HepG2 (cell line): ENCODE results near the gene ALG11. TPM values are rescaled to one million over a fixed set of nuclear protein-coding genes. Genes with fewer than 3 reads are reported as not detected.

Experiments used
- ARID2 ChIP-seq: sonication (generic); formaldehyde crosslinking; IDR thresholded peaks from 2 replicates; pipeline ENCODE4 v1.8.1; 2022; ENCODE audit warnings: mild to moderate bottlenecking, missing genetic modification reagents, borderline replicate concordance
- BRD4 ChIP-seq: sonication (generic); formaldehyde crosslinking; IDR thresholded peaks from 2 replicates; pipeline ENCODE4 v1.4.0; 2020; ENCODE audit warnings: missing genetic modification reagents
- CCDC6 ChIP-seq: sonication (generic); formaldehyde crosslinking; IDR thresholded peaks from 2 replicates; pipeline ENCODE4 v1.8.1; 2022; ENCODE audit warnings: mild to moderate bottlenecking, missing genetic modification reagents, moderate library complexity
- ESRRA ChIP-seq: sonication (generic); formaldehyde crosslinking; IDR thresholded peaks from 2 replicates; pipeline ENCODE4 v1.5.1; 2020; ENCODE audit warnings: mild to moderate bottlenecking, low read depth, missing genetic modification reagents
- FOXA3 ChIP-seq: IDR thresholded peaks from 2 replicates; pipeline ENCODE4 v1.6.1; 2016; ENCODE audit warnings: missing genetic modification reagents, missing compliant biosample characterization
- FOXP1 ChIP-seq, 2 experiments: fragments of 450-650 bp in 1 of 2; IDR thresholded peaks; 2 replicates each; pipeline ENCODE4 v1.6.1; 2017 to 2018; ENCODE audit warnings: antibody characterized with exemption in 1 of 2
- IKZF5 ChIP-seq: IDR thresholded peaks from 2 replicates; pipeline ENCODE4 v1.6.1; 2018; ENCODE audit warnings: missing genetic modification reagents, mild to moderate bottlenecking, missing compliant biosample characterization
- MIER2 ChIP-seq: IDR thresholded peaks from 2 replicates; pipeline ENCODE4 v1.6.1; 2016; ENCODE audit warnings: missing biosample characterization, missing genetic modification reagents
- NFE2 ChIP-seq: sonication (generic); formaldehyde crosslinking; IDR thresholded peaks from 2 replicates; pipeline ENCODE4 v1.4.0; 2020; ENCODE audit warnings: missing genetic modification reagents
- NFKB2 ChIP-seq: sonication (generic); formaldehyde crosslinking; IDR thresholded peaks from 2 replicates; pipeline ENCODE4 v1.4.0; 2020; ENCODE audit warnings: missing genetic modification reagents, borderline replicate concordance
- PCBP2 ChIP-seq: fragments of 200-400 bp; formaldehyde crosslinking; optimal IDR thresholded peaks from 2 replicates; pipeline ENCODE3; 2018; ENCODE audit warnings: low read length, low read depth; ENCODE audit not compliant: poor library complexity, severe bottlenecking
- POGK ChIP-seq: sonication (generic); formaldehyde crosslinking; conservative IDR thresholded peaks from 2 replicates; pipeline ENCODE4 v1.8.0; 2022; ENCODE audit warnings: mild to moderate bottlenecking, moderate library complexity, missing genetic modification reagents
- SKI ChIP-seq: fragments of 450-650 bp; IDR thresholded peaks from one replicate; pipeline ENCODE4 v1.6.1; 2018; ENCODE audit warnings: mild to moderate bottlenecking; ENCODE audit not compliant: partially characterized antibody
- SNAPC2 ChIP-seq: sonication (generic); formaldehyde crosslinking; IDR thresholded peaks from 2 replicates; pipeline ENCODE4 v1.8.1; 2022; ENCODE audit warnings: mild to moderate bottlenecking, missing genetic modification reagents
- THAP7 ChIP-seq: sonication (generic); formaldehyde crosslinking; IDR thresholded peaks from 2 replicates; pipeline ENCODE4 v1.8.1; 2023; ENCODE audit warnings: mild to moderate bottlenecking, missing genetic modification reagents
- TRIM24 ChIP-seq: sonication (generic); formaldehyde crosslinking; IDR thresholded peaks from 2 replicates; pipeline ENCODE4 v1.8.0; 2022; ENCODE audit warnings: mild to moderate bottlenecking, missing genetic modification reagents
- ZBTB7B ChIP-seq: sonication (generic); formaldehyde crosslinking; IDR thresholded peaks from 2 replicates; pipeline ENCODE4 v1.4.0; 2020; ENCODE audit warnings: missing genetic modification reagents
- ZFP1 ChIP-seq: IDR thresholded peaks from 2 replicates; pipeline ENCODE4 v1.6.1; 2016
- ZFP91 ChIP-seq: sonication (generic); formaldehyde crosslinking; IDR thresholded peaks from 2 replicates; pipeline ENCODE4 v1.9.0; 2022; ENCODE audit warnings: missing genetic modification reagents, mild to moderate bottlenecking, borderline replicate concordance
- ZFYVE20 ChIP-seq: sonication (generic); formaldehyde crosslinking; IDR thresholded peaks from 2 replicates; pipeline ENCODE4 v1.8.0; 2023; ENCODE audit warnings: low read depth, mild to moderate bottlenecking, moderate library complexity, missing genetic modification reagents, borderline replicate concordance
- ZKSCAN8 ChIP-seq: IDR thresholded peaks from 2 replicates; pipeline ENCODE4 v1.6.1; 2016; ENCODE audit warnings: borderline replicate concordance, missing genetic modification reagents, missing compliant biosample characterization
- ZMYM4 ChIP-seq: sonication (generic); formaldehyde crosslinking; IDR thresholded peaks from 2 replicates; pipeline ENCODE4 v1.8.1; 2023; ENCODE audit warnings: mild to moderate bottlenecking, missing genetic modification reagents
- ZNF101 ChIP-seq: sonication (generic); formaldehyde crosslinking; IDR thresholded peaks from 2 replicates; pipeline ENCODE4 v1.4.0; 2020; ENCODE audit warnings: mild to moderate bottlenecking, low read depth, missing genetic modification reagents, borderline replicate concordance
- ZNF264 ChIP-seq: sonication (generic); formaldehyde crosslinking; IDR thresholded peaks from 2 replicates; pipeline ENCODE4 v1.4.0; 2020; ENCODE audit warnings: missing genetic modification reagents
- ZNF619 ChIP-seq: sonication (generic); formaldehyde crosslinking; IDR thresholded peaks from 2 replicates; pipeline ENCODE4 v1.4.0; 2020; ENCODE audit warnings: mild to moderate bottlenecking, missing genetic modification reagents
- polyA plus RNA-seq, 8 experiments: library from polyadenylated mRNA; depleted of rRNA in 3 of 8; stranded (reverse) in 7 of 8; unstranded in 1 of 8; fragments of >200 nt; fragmentation: Illumina TruSeq in 4 of 8; extraction: Trizol in 4 of 8; gene quantifications; 2 replicates each; pipeline versions ENCODE4 v1.2.1 to v1.2.3, GENCODE V29; 2011 to 2016; ENCODE audit warnings: low read depth in 4 of 8, missing spikeins in 1 of 8, mixed read lengths in 1 of 8; ENCODE audit not compliant: insufficient read depth in 1 of 8
- total RNA-seq, 5 experiments: library from RNA; depleted of rRNA; stranded (reverse); fragments of >200 nt; fragmentation: Illumina TruSeq; extraction: Trizol; gene quantifications; 2 replicates each; pipeline ENCODE4 v1.2.3, GENCODE V29; 2016; ENCODE audit warnings: low read depth in 1 of 5

ALG11 gene
- total and polyA plus RNA-seq, 2 of the 13 experiments (the other 11 are each of a cell fraction or from before 2014, with no cell fraction given) = 14.7 to 27.9 TPM

- TF ChIP-seq FOXP1 (IDR thresholded peaks at IDR 0.05) (peak; percentile 44; the same call in 1 of the 2 replicates), FOXP1 (CRISPR knock-in tag; IDR thresholded peaks at IDR 0.05) (peak; percentile 75), SKI (peak; percentile 39), NFE2 (CRISPR knock-in tag) (no peak), CCDC6 (CRISPR knock-in tag) (0 out of 2 replicates have a peak, but pooled peaks have one; percentile 6), ZNF101 (CRISPR knock-in tag) (0 out of 2 replicates have a peak, but pooled peaks have one; percentile 5), ZFP1 (0 out of 2 replicates have a peak, but pooled peaks have one; percentile 11), ESRRA (CRISPR knock-in tag) (peak; percentile 60; the same call in 1 of the 2 replicates), IKZF5 (no peak; the same call in 1 of the 2 replicates), ZFP91 (CRISPR knock-in tag) (peak; percentile 54; the same call in 1 of the 2 replicates), ARID2 (CRISPR knock-in tag) (peak; percentile 63; the same call in 1 of the 2 replicates), ZNF619 (CRISPR knock-in tag) (no peak), ZBTB7B (peak; percentile 62; the same call in 1 of the 2 replicates), ZFYVE20 (CRISPR knock-in tag) (no peak), ZKSCAN8 (peak; percentile 85), ZMYM4 (peak; percentile 82), ZNF264 (CRISPR knock-in tag) (peak; percentile 67; the same call in 1 of the 2 replicates), MIER2 (CRISPR knock-in tag) (peak; percentile 47; the same call in 1 of the 2 replicates), FOXA3 (peak; percentile 93), BRD4 (CRISPR knock-in tag) (no peak), NFKB2 (0 out of 2 replicates have a peak, but pooled peaks have one; percentile 22), SNAPC2 (CRISPR knock-in tag) (peak; percentile 10; the same call in 1 of the 2 replicates), POGK (CRISPR knock-in tag) (peak; percentile 90), THAP7 (CRISPR knock-in tag) (no peak), PCBP2 (no peak), TRIM24 (CRISPR knock-in tag) (0 out of 2 replicates have a peak, but pooled peaks have one; percentile 48)
Measured at GRCh38 chr13:52025475-52026245, 13.5 kb downstream of the ALG11 start (continued).
